SHP77 (cell line): ENCODE results near the gene C17orf50.

Source experiments
- DNase-seq, 2 experiments: peaks; one replicate each; lab custom pipeline; 2025; lab: John Stamatoyannopoulos, UW

C17orf50 gene

GRCh38 chr17:35788477-35789368 is 28.0 kb downstream of the C17orf50 start:
- no peak for DNase-seq

GRCh38 chr17:35790841-35791240 is 30.2 kb downstream of the C17orf50 start:
- no peak for DNase-seq

- no peak for DNase-seq
These were observed 31.1 kb downstream of the C17orf50 start for GRCh38 chr17:35791681-35792350.

- no peak for DNase-seq
These were observed 32.6 kb downstream of the C17orf50 start for GRCh38 chr17:35793257-35793656.

GRCh38 chr17:35795007-35795870 is 34.6 kb downstream of the C17orf50 start, which contains the start of gene MMP28:
MMP28 (minus strand) TSS chr17:35795641; CDS start chr17:35795377, 264 bp downstream.
- no peak for DNase-seq

- no peak for DNase-seq
These were observed 35.2 kb downstream of the C17orf50 start for GRCh38 chr17:35795871-35796265.

GRCh38 chr17:35796942-35797341 is 36.3 kb downstream of the C17orf50 start:
- no peak for DNase-seq

- DNase-seq: no peak
These were observed 36.7 kb downstream of the C17orf50 start for GRCh38 chr17:35797370-35797769.

GRCh38 chr17:35797918-35798317 is 37.2 kb downstream of the C17orf50 start:
- no peak for DNase-seq

- no peak for DNase-seq
These were observed 39.3 kb downstream of the C17orf50 start for GRCh38 chr17:35799942-35800341.

GRCh38 chr17:35801583-35802224 is 41.0 kb downstream of the C17orf50 start:
- peak in 1 of 2 experiments; percentile 9 for DNase-seq

GRCh38 chr17:35804658-35805192 is 44.0 kb downstream of the C17orf50 start:
- DNase-seq: peak; percentile 82 to 85

- no peak for DNase-seq
These were observed 46.9 kb downstream of the C17orf50 start for GRCh38 chr17:35807371-35808144.

- peak in 1 of 2 experiments; percentile 3 for DNase-seq
These were observed 47.7 kb downstream of the C17orf50 start for GRCh38 chr17:35808240-35808961.

- peak; percentile 96 to 97 for DNase-seq
These were observed 48.5 kb downstream of the C17orf50 start, which contains the start of gene TAF15 for GRCh38 chr17:35808962-35809854. TAF15 (plus strand) TSS chr17:35809484; CDS start chr17:35809570, 86 bp downstream.

- no peak for DNase-seq
These were observed 49.3 kb downstream of the C17orf50 start for GRCh38 chr17:35809855-35810461.

GRCh38 chr17:35811759-35812158 is 51.1 kb downstream of the C17orf50 start:
- no peak for DNase-seq

- no peak for DNase-seq
These were observed 51.8 kb downstream of the C17orf50 start for GRCh38 chr17:35812456-35812855.
